H1 (cell line): Measurements from ENCODE around the gene SHMT2. TPM values are rescaled to one million over a fixed set of nuclear protein-coding genes. Genes with fewer than 3 reads are reported as not detected.

Experiments used
- EZH2 ChIP-seq: fragments of 200-600 bp; sonication (generic); IDR thresholded peaks from 2 replicates; pipeline ENCODE4 v1.7.1; 2012; ENCODE audit warnings: low read depth, mild to moderate bottlenecking, moderate library complexity, low read length, inconsistent platforms; ENCODE audit not compliant: severe bottlenecking
- polyA plus RNA-seq, 7 experiments: library from polyadenylated mRNA; depleted of rRNA in 3 of 7; stranded (reverse) in 5 of 7; unstranded in 2 of 7; fragments of >200 nt in 5 of 7; fragments of 200-250 nt in 2 of 7; gene quantifications; 1 replicate in 5 of 7; 2 replicates in 1 of 7; 4 replicates in 1 of 7; pipeline versions ENCODE4 v1.2.1 to v1.2.3, GENCODE V29; 2011 to 2013; ENCODE audit warnings: missing spikeins in 2 of 7, mixed read lengths in 2 of 7
- total RNA-seq: library from RNA; stranded (reverse); fragmentation: NEBNext Ultra II Directional; extraction: Animal tissue kit (Norgen Biotek cat#: 25700); gene quantifications from 2 replicates; pipeline ENCODE4 v1.2.1, GENCODE V29; 2021

SHMT2 gene
- total and polyA plus RNA-seq, 2 of the 8 experiments (the other 6 are each of a cell fraction or from before 2014, with no cell fraction given) = 274 to 520 TPM

- TF ChIP-seq EZH2 = no peak
These were observed 19.1 kb upstream of the SHMT2 start (continued) for GRCh38 chr12:57210461-57210860.
